ENCODE measurements around the gene CALCA. TPM values are rescaled to one million over a fixed set of nuclear protein-coding genes. Genes with fewer than 3 reads are reported as not detected.

CALCA gene
- 2.4 TPM for polyA plus RNA-seq (2013, experiment 1 of 2)
- polyA plus RNA-seq (2013, experiment 2 of 2), result 2.4 TPM

GRCh38 chr11:14971865-14972580 lies at the start of gene CALCA:
TSS of gene CALCA (minus strand) at chr11:14972351. CDS start at chr11:14971192, 1,159 bp downstream.
- H3K4me2 ChIP-seq (ENCODE audit: low read length), result peak within 1 kb of the TSS; percentile 48
- H2AK5ac ChIP-seq (ENCODE audit: low read length), result no peak within 1 kb of the TSS
- H3K23ac ChIP-seq (ENCODE audit: low read length), result peak within 1 kb of the TSS; percentile 4
- H2BK15ac ChIP-seq (replicated peaks; ENCODE audit: low read depth), result no peak within 1 kb of the TSS
- no peak within 1 kb of the TSS for H3K4ac ChIP-seq (ENCODE audit: low read depth, low read length)
- H2BK120ac ChIP-seq (ENCODE audit: low read depth, low read length), result no peak within 1 kb of the TSS
- H3K9ac ChIP-seq (ENCODE audit: low read length), result peak within 1 kb of the TSS; percentile 56
- no peaks in the 10 kb centered on the region for H3K79me2 ChIP-seq (ENCODE audit: control insufficient read depth, insufficient read depth, low read length)
- H3K36me3 ChIP-seq (ENCODE audit: control insufficient read depth, insufficient read depth, low read length), result no peaks in the 10 kb centered on the region
- peaks cover 3% of the 10 kb centered on the region for H3K4me1 ChIP-seq (ENCODE audit: control insufficient read depth, low read depth, low read length)
- no peak within 1 kb of the TSS for H3K27ac ChIP-seq (ENCODE audit: low read depth, low read length)
- DNase-seq, result peak; percentile 73
- H2BK5ac ChIP-seq (ENCODE audit: low read length), result no peak within 1 kb of the TSS
- no peak within 1 kb of the TSS for H3K18ac ChIP-seq (ENCODE audit: low read length)
- peak within 1 kb of the TSS; percentile 75 for H3K56ac ChIP-seq (ENCODE audit: low read length)
- peak within 1 kb of the TSS; percentile 1 for H3K4me3 ChIP-seq (ENCODE audit: low read length)
- no CpG with 5 or more reads among the region's 40 CpGs for WGBS (ENCODE audit: extremely low coverage, insufficient coverage, low lambda C conversion rate)
- no peaks in the 10 kb centered on the region for H3K79me1 ChIP-seq (ENCODE audit: low read length)
- no peak within 1 kb of the TSS for H4K8ac ChIP-seq (ENCODE audit: low read depth, low read length)
- no peak within 1 kb of the TSS for H4K5ac ChIP-seq (ENCODE audit: low read length)
- peaks cover 30% of the 10 kb centered on the region for H3K27me3 ChIP-seq (ENCODE audit: insufficient read depth, low read length, poor library complexity)

GRCh38 chr11:15016200-15016599 lies 44.0 kb upstream of the CALCA start:
- Histone ChIP-seq H3K36me3 (ENCODE audit: control insufficient read depth, insufficient read depth, low read length) (no peaks in the 10 kb centered on the region), H3K79me1 (ENCODE audit: low read length) (no peaks in the 10 kb centered on the region), H3K79me2 (ENCODE audit: control insufficient read depth, insufficient read depth, low read length) (no peaks in the 10 kb centered on the region), H3K4me1 (ENCODE audit: control insufficient read depth, low read depth, low read length) (no peaks in the 10 kb centered on the region), H3K27me3 (ENCODE audit: insufficient read depth, low read length, poor library complexity) (no peaks in the 10 kb centered on the region), H3K56ac (ENCODE audit: low read length) (no peak overlapping the region), H2BK5ac (ENCODE audit: low read length) (no peak overlapping the region), H4K5ac (ENCODE audit: low read length) (no peak overlapping the region), H3K4ac (ENCODE audit: low read depth, low read length) (no peak overlapping the region), H2BK15ac (replicated peaks; ENCODE audit: low read depth) (no peak overlapping the region), H2AK5ac (ENCODE audit: low read length) (no peak overlapping the region), H3K4me3 (ENCODE audit: low read length) (no peak overlapping the region), H3K4me2 (ENCODE audit: low read length) (no peak overlapping the region), H4K8ac (ENCODE audit: low read depth, low read length) (no peak overlapping the region), H3K23ac (ENCODE audit: low read length) (no peak overlapping the region), H3K18ac (ENCODE audit: low read length) (no peak overlapping the region), H2BK120ac (ENCODE audit: low read depth, low read length) (no peak overlapping the region), H3K27ac (ENCODE audit: low read depth, low read length) (no peak overlapping the region), H3K9ac (ENCODE audit: low read length) (no peak overlapping the region)
- WGBS (ENCODE audit: extremely low coverage, insufficient coverage, low lambda C conversion rate), result no CpG with 5 or more reads among the region's 1 CpG
- DNase-seq, result no peak

GRCh38 chr11:15011776-15012345 lies 39.7 kb upstream of the CALCA start:
- Histone ChIP-seq H3K4me3 (ENCODE audit: low read length) (no peak overlapping the region), H2AK5ac (ENCODE audit: low read length) (no peak overlapping the region), H3K9ac (ENCODE audit: low read length) (no peak overlapping the region), H2BK120ac (ENCODE audit: low read depth, low read length) (no peak overlapping the region), H2BK15ac (replicated peaks; ENCODE audit: low read depth) (no peak overlapping the region), H2BK5ac (ENCODE audit: low read length) (no peak overlapping the region), H4K8ac (ENCODE audit: low read depth, low read length) (no peak overlapping the region), H3K27me3 (ENCODE audit: insufficient read depth, low read length, poor library complexity) (no peaks in the 10 kb centered on the region), H3K79me1 (ENCODE audit: low read length) (no peaks in the 10 kb centered on the region), H3K4me1 (ENCODE audit: control insufficient read depth, low read depth, low read length) (no peaks in the 10 kb centered on the region), H3K27ac (ENCODE audit: low read depth, low read length) (no peak overlapping the region), H4K5ac (ENCODE audit: low read length) (no peak overlapping the region), H3K36me3 (ENCODE audit: control insufficient read depth, insufficient read depth, low read length) (no peaks in the 10 kb centered on the region), H3K4me2 (ENCODE audit: low read length) (no peak overlapping the region), H3K79me2 (ENCODE audit: control insufficient read depth, insufficient read depth, low read length) (no peaks in the 10 kb centered on the region), H3K23ac (ENCODE audit: low read length) (no peak overlapping the region), H3K56ac (ENCODE audit: low read length) (no peak overlapping the region), H3K4ac (ENCODE audit: low read depth, low read length) (no peak overlapping the region), H3K18ac (ENCODE audit: low read length) (no peak overlapping the region)
- no CpG with 5 or more reads among the region's 6 CpGs for WGBS (ENCODE audit: extremely low coverage, insufficient coverage, low lambda C conversion rate)
- no peak for DNase-seq

GRCh38 chr11:15010865-15011264 lies 38.7 kb upstream of the CALCA start:
- H3K4me2 ChIP-seq (ENCODE audit: low read length), result no peak overlapping the region
- H3K27ac ChIP-seq (ENCODE audit: low read depth, low read length), result no peak overlapping the region
- H2BK5ac ChIP-seq (ENCODE audit: low read length), result no peak overlapping the region
- no peak overlapping the region for H3K23ac ChIP-seq (ENCODE audit: low read length)
- no peaks in the 10 kb centered on the region for H3K4me1 ChIP-seq (ENCODE audit: control insufficient read depth, low read depth, low read length)
- no peak overlapping the region for H3K18ac ChIP-seq (ENCODE audit: low read length)
- H4K5ac ChIP-seq (ENCODE audit: low read length), result no peak overlapping the region
- no peaks in the 10 kb centered on the region for H3K79me1 ChIP-seq (ENCODE audit: low read length)
- no peak overlapping the region for H2AK5ac ChIP-seq (ENCODE audit: low read length)
- H3K27me3 ChIP-seq (ENCODE audit: insufficient read depth, low read length, poor library complexity), result no peaks in the 10 kb centered on the region
- H3K79me2 ChIP-seq (ENCODE audit: control insufficient read depth, insufficient read depth, low read length), result no peaks in the 10 kb centered on the region
- no peak overlapping the region for H3K4me3 ChIP-seq (ENCODE audit: low read length)
- DNase-seq, result no peak
- H3K4ac ChIP-seq (ENCODE audit: low read depth, low read length), result no peak overlapping the region
- no peak overlapping the region for H2BK15ac ChIP-seq (replicated peaks; ENCODE audit: low read depth)
- H4K8ac ChIP-seq (ENCODE audit: low read depth, low read length), result no peak overlapping the region
- H3K36me3 ChIP-seq (ENCODE audit: control insufficient read depth, insufficient read depth, low read length), result no peaks in the 10 kb centered on the region
- H2BK120ac ChIP-seq (ENCODE audit: low read depth, low read length), result no peak overlapping the region
- no peak overlapping the region for H3K56ac ChIP-seq (ENCODE audit: low read length)
- H3K9ac ChIP-seq (ENCODE audit: low read length), result no peak overlapping the region

GRCh38 chr11:15006139-15006759 lies 34.1 kb upstream of the CALCA start:
- Histone ChIP-seq H3K27ac (ENCODE audit: low read depth, low read length) (no peak overlapping the region), H3K4ac (ENCODE audit: low read depth, low read length) (no peak overlapping the region), H2BK120ac (ENCODE audit: low read depth, low read length) (no peak overlapping the region), H3K36me3 (ENCODE audit: control insufficient read depth, insufficient read depth, low read length) (no peaks in the 10 kb centered on the region), H2BK5ac (ENCODE audit: low read length) (no peak overlapping the region), H3K4me2 (ENCODE audit: low read length) (no peak overlapping the region), H4K8ac (ENCODE audit: low read depth, low read length) (no peak overlapping the region), H3K4me3 (ENCODE audit: low read length) (no peak overlapping the region), H3K4me1 (ENCODE audit: control insufficient read depth, low read depth, low read length) (no peaks in the 10 kb centered on the region), H3K23ac (ENCODE audit: low read length) (no peak overlapping the region), H3K27me3 (ENCODE audit: insufficient read depth, low read length, poor library complexity) (no peaks in the 10 kb centered on the region), H3K79me2 (ENCODE audit: control insufficient read depth, insufficient read depth, low read length) (no peaks in the 10 kb centered on the region), H3K79me1 (ENCODE audit: low read length) (no peaks in the 10 kb centered on the region), H2BK15ac (replicated peaks; ENCODE audit: low read depth) (no peak overlapping the region), H4K5ac (ENCODE audit: low read length) (no peak overlapping the region), H2AK5ac (ENCODE audit: low read length) (no peak overlapping the region), H3K9ac (ENCODE audit: low read length) (no peak overlapping the region), H3K56ac (ENCODE audit: low read length) (no peak overlapping the region), H3K18ac (ENCODE audit: low read length) (no peak overlapping the region)
- peak; percentile 78 for DNase-seq
- WGBS (ENCODE audit: extremely low coverage, insufficient coverage, low lambda C conversion rate), result no CpG with 5 or more reads among the region's 5 CpGs

Measured in mesendoderm (in vitro differentiated cells).